Subcutaneous abdominal adipose tissue (tissue), 5 donors: Measurements from ENCODE around the gene SFI1.

ENCODE experiments used
- H3K27ac ChIP-seq: one replicate; pipeline ENCODE4 v1.7.0; 2013; ENCODE audit warnings: low read depth, mild to moderate bottlenecking, inconsistent platforms, low read length, moderate library complexity
- H3K27me3 ChIP-seq, 5 donors: one replicate each; pipeline ENCODE4 v1.7.0; 2013; ENCODE audit warnings: low read length in 5 of 5, inconsistent platforms in 1 of 5; ENCODE audit not compliant: control insufficient read depth in 5 of 5, insufficient read depth in 4 of 5
- H3K36me3 ChIP-seq, 5 donors: one replicate each; pipeline ENCODE4 v1.7.0; 2013; ENCODE audit warnings: low read length in 5 of 5; ENCODE audit not compliant: control insufficient read depth in 5 of 5, insufficient read depth in 5 of 5
- H3K4me1 ChIP-seq, 5 donors: one replicate each; pipeline ENCODE4 v1.7.0; 2013; ENCODE audit warnings: low read length in 5 of 5, mild to moderate bottlenecking in 3 of 5, moderate library complexity in 1 of 5; ENCODE audit not compliant: control insufficient read depth in 5 of 5, insufficient read depth in 5 of 5
- H3K4me3 ChIP-seq, 5 donors: one replicate each; pipeline ENCODE4 v1.7.0; 2013; ENCODE audit warnings: low read length in 5 of 5, low read depth in 1 of 5
- H3K9ac ChIP-seq, 5 donors: one replicate each; pipeline ENCODE4 v1.7.0; 2013; ENCODE audit warnings: low read length in 5 of 5, mild to moderate bottlenecking in 4 of 5, moderate library complexity in 3 of 5
- H3K9me3 ChIP-seq, 5 donors: one replicate each; pipeline ENCODE4 v1.7.0; 2013; ENCODE audit warnings: low read length in 5 of 5; ENCODE audit not compliant: control insufficient read depth in 5 of 5
- donor health status: healthy.
- donor health status: healthy.
- donor health status: healthy.
- donor health status: healthy.
- donor health status: healthy.

SFI1 gene

DNA sequence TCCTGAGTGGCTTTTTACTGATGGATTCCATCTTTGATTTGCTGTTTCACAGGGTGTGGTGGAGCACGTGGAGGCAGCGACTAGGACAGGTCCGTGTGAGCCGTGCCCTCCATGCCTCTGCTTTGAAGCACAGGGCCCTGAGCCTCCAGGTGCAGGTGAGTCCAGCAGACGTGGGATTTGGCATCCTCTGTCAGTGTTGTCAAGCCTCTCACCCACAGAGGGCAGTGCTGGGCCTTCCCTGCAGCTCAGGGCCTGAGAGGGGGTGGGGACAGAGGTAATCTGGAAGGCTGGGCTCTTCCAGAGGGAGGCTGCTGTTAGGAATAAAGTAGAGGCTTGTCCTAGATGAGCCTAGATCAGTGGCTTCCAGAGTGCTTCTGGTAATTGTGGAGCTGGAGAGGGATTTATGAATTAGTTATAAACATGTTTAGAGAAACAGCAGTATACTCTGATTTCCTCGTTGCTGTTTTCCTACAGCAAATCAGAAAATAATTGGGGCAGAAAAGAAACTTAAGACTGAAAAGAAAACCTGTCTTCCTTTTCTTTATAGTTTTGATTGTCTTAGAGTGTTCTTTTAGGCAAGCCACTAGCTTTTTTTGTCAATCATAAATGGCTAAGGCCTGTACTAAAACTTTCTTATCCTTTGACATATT is 65.0 kb downstream of the SFI1 start:
- H3K27me3 ChIP-seq = no peaks in the 10 kb centered on the region
- peaks cover 0 to 13% (median 9%) of the 10 kb centered on the region in 5 donors for H3K4me1 ChIP-seq
- peaks cover 0 to 5% (median 3%) of the 10 kb centered on the region in 5 donors for H3K36me3 ChIP-seq
- no peak overlapping the region for H3K9ac ChIP-seq
- H3K9me3 ChIP-seq = no peaks in the 10 kb centered on the region
- peak overlapping the region; percentile 48 for H3K27ac ChIP-seq
- no peak overlapping the region for H3K4me3 ChIP-seq

GRCh38 chr22:31561970-31562369 is 65.6 kb downstream of the SFI1 start:
- no peak overlapping the region for H3K9ac ChIP-seq
- H3K27me3 ChIP-seq = no peaks in the 10 kb centered on the region
- peaks cover 0 to 5% (median 3%) of the 10 kb centered on the region in 5 donors for H3K36me3 ChIP-seq
- H3K4me3 ChIP-seq = no peak overlapping the region
- peak overlapping the region; percentile 48 for H3K27ac ChIP-seq
- H3K4me1 ChIP-seq = peaks cover 0 to 13% (median 9%) of the 10 kb centered on the region in 5 donors
- H3K9me3 ChIP-seq = no peaks in the 10 kb centered on the region

DNA sequence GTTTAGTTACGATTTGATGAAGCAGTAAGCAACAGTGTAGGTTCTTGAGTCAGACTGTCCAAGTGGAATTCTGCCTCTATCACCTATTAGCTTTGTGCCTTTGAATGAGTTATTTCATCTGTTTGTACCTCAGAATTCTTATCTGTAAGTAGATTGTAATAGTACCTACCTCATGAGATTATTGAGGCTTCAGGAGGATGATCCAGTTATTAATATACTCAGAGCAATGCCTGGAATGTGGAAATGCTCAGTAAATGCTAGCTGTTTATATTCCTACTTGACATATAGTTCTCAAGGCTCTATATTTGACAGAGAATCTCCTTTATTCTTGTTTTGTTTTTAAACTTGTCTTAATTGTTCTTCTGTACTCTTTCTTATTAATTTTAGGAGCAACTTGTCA is 70.1 kb downstream of the SFI1 start:
- H3K9me3 ChIP-seq = no peaks in the 10 kb centered on the region
- H3K36me3 ChIP-seq = peaks cover 0 to 4% (median 0%) of the 10 kb centered on the region in 5 donors
- H3K27me3 ChIP-seq = no peaks in the 10 kb centered on the region
- no peak overlapping the region for H3K9ac ChIP-seq
- H3K4me3 ChIP-seq = no peak overlapping the region
- no peak overlapping the region for H3K27ac ChIP-seq
- H3K4me1 ChIP-seq = peaks cover 0 to 8% (median 7%) of the 10 kb centered on the region in 5 donors

DNA sequence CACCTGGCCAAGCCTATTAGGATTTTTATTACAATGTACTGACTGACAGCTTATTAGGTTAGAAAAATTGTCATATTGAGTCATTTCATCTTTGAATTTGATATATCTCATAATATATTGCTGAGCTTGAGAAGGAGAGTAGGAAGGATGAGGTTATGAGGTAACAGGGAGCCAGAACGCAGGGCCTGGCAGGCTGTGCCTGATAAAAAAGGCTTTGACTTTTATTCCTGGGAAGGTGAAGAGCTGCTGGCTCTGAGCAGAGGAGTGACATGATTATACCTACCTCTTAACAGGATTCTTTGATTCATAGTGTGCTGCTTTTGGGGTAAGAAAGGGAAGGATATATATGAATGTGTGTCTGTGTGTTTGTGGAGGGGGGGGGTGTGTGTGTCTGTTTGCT is 70.9 kb downstream of the SFI1 start:
- no peaks in the 10 kb centered on the region for H3K27me3 ChIP-seq
- peaks cover 0 to 4% (median 0%) of the 10 kb centered on the region in 5 donors for H3K36me3 ChIP-seq
- H3K9ac ChIP-seq = no peak overlapping the region
- no peak overlapping the region for H3K4me3 ChIP-seq
- H3K9me3 ChIP-seq = no peaks in the 10 kb centered on the region
- H3K4me1 ChIP-seq = peaks cover 0 to 1% (median under 1%) of the 10 kb centered on the region in 5 donors
- no peak overlapping the region for H3K27ac ChIP-seq

DNA sequence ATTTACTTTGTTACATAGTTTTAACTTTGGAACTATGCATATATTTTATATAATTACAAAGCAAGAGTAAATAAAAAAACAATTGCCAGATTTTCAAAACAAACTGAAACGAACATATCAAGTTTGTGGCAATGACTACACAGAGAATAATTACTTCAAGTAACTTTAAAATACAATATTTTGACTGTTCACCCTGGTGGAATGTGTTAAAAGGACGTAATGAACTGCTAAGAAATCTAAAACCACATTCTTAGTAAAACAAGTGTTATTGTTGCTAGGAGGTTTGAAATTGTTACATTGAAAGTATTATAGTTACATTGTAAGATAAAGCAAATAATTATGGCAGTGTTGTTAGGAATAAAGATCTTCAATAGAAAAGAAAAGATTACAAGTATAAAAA is 71.4 kb downstream of the SFI1 start:
- no peak overlapping the region for H3K4me3 ChIP-seq
- no peak overlapping the region for H3K27ac ChIP-seq
- H3K36me3 ChIP-seq = peaks cover 0 to 4% (median 0%) of the 10 kb centered on the region in 5 donors
- H3K27me3 ChIP-seq = no peaks in the 10 kb centered on the region
- no peak overlapping the region for H3K9ac ChIP-seq
- no peaks in the 10 kb centered on the region for H3K9me3 ChIP-seq
- no peaks in the 10 kb centered on the region for H3K4me1 ChIP-seq

DNA sequence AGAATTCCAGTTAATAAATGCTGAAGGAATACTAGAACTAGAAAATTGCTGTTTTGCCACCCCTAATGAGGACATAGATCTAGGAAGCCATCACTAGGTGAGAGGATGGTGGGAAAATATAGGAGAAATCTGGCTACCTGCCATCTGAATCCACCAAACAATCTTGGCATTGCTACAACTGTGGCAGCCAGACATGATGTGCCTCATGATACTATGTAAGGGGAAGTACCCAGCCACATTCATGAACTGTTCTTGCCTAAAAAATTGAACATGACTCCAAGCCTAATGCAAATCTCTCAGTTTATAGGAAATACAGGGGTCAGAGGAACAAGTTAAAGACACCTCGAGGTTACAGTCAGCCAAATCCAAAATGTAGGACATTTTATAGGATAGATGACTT is 72.8 kb downstream of the SFI1 start:
- peaks cover 0 to 10% (median 0%) of the 10 kb centered on the region in 5 donors for H3K36me3 ChIP-seq
- no peaks in the 10 kb centered on the region for H3K9me3 ChIP-seq
- no peaks in the 10 kb centered on the region for H3K27me3 ChIP-seq
- H3K9ac ChIP-seq = no peak overlapping the region
- H3K27ac ChIP-seq = no peak overlapping the region
- H3K4me1 ChIP-seq = peaks cover 0 to 11% (median 3%) of the 10 kb centered on the region in 5 donors
- H3K4me3 ChIP-seq = no peak overlapping the region

- Histone ChIP-seq H3K4me3 (no peak overlapping the region), H3K9ac (no peak overlapping the region), H3K36me3 (peaks cover 2 to 26% (median 6%) of the 10 kb centered on the region in 5 donors), H3K27ac (no peak overlapping the region), H3K27me3 (no peaks in the 10 kb centered on the region), H3K4me1 (peaks cover 2 to 26% (median 15%) of the 10 kb centered on the region in 5 donors), H3K9me3 (no peaks in the 10 kb centered on the region)
Observed at GRCh38 chr22:31572939-31573338, 76.6 kb downstream of the SFI1 start.

- peak overlapping the region in 1 of 5 donors; percentile 25 for H3K4me3 ChIP-seq
- H3K4me1 ChIP-seq = peaks cover 2 to 26% (median 15%) of the 10 kb centered on the region in 5 donors
- H3K9ac ChIP-seq = peak overlapping the region in 2 of 5 donors; percentile 1 to 10
- H3K9me3 ChIP-seq = no peaks in the 10 kb centered on the region
- peaks cover 2 to 34% (median 12%) of the 10 kb centered on the region in 5 donors for H3K36me3 ChIP-seq
- no peaks in the 10 kb centered on the region for H3K27me3 ChIP-seq
- H3K27ac ChIP-seq = peak overlapping the region; percentile 50
Observed at GRCh38 chr22:31574055-31574670, 77.8 kb downstream of the SFI1 start.

GRCh38 chr22:31575190-31575589 is 78.9 kb downstream of the SFI1 start:
- no peaks in the 10 kb centered on the region for H3K9me3 ChIP-seq
- no peaks in the 10 kb centered on the region for H3K27me3 ChIP-seq
- H3K4me3 ChIP-seq = no peak overlapping the region
- peaks cover 2 to 37% (median 14%) of the 10 kb centered on the region in 5 donors for H3K36me3 ChIP-seq
- peaks cover 2 to 26% (median 15%) of the 10 kb centered on the region in 5 donors for H3K4me1 ChIP-seq
- peak overlapping the region; percentile 50 for H3K27ac ChIP-seq
- no peak overlapping the region for H3K9ac ChIP-seq

GRCh38 chr22:31577711-31578110 is 81.4 kb downstream of the SFI1 start:
- no peak overlapping the region for H3K4me3 ChIP-seq
- H3K36me3 ChIP-seq = peaks cover 2 to 37% (median 14%) of the 10 kb centered on the region in 5 donors
- no peak overlapping the region for H3K27ac ChIP-seq
- no peak overlapping the region for H3K9ac ChIP-seq
- H3K4me1 ChIP-seq = peaks cover 2 to 26% (median 15%) of the 10 kb centered on the region in 5 donors
- no peaks in the 10 kb centered on the region for H3K27me3 ChIP-seq
- H3K9me3 ChIP-seq = no peaks in the 10 kb centered on the region
